H1 (cell line): ENCODE results near the gene EXOC6. TPM values are rescaled to one million over a fixed set of nuclear protein-coding genes. Genes with fewer than 3 reads are reported as not detected.

ENCODE experiments used
- CTCF ChIA-PET: fragments of 300-600 bp; sonication (Branson Sonifier 250); formaldehyde crosslinking; loops from one replicate; lab custom pipeline; 2021; ENCODE audit not compliant: partially characterized antibody; lab: Charles Lee
- POLR2A ChIA-PET: fragments of 300-600 bp; sonication (Branson Sonifier 250); formaldehyde crosslinking; loops from one replicate; lab custom pipeline; 2021; ENCODE audit warnings: inconsistent platforms; ENCODE audit not compliant: partially characterized antibody; lab: Charles Lee
- DNase-seq, 2 experiments: peaks; one replicate each; pipeline versions ENCODE4 v3.0.0 to v3.0.0-alpha.2; 2010 to 2022; ENCODE audit warnings: low spot score in 2 of 2, low read depth in 1 of 2, mixed read lengths in 1 of 2
- FAIRE-seq: peaks from 2 replicates; lab custom pipeline; 2011; peaks lifted over from hg19 to GRCh38; lab: Jason Lieb, UNC
- H2AFZ ChIP-seq: 2 replicates; pipeline ENCODE4 v1.8.1; 2012; ENCODE audit warnings: low read length, inconsistent platforms
- H2AK5ac ChIP-seq: 2 replicates; pipeline ENCODE4 v1.6.1; 2013; ENCODE audit warnings: low read depth, low read length
- H2BK120ac ChIP-seq: replicated peaks from 2 replicates; pipeline ENCODE3; 2013; ENCODE audit warnings: low read depth, low read length, inconsistent platforms
- H2BK12ac ChIP-seq: 2 replicates; pipeline ENCODE4 v1.6.1; 2013; ENCODE audit warnings: low read depth, low read length
- H2BK15ac ChIP-seq: 2 replicates; pipeline ENCODE4 v1.6.1; 2013; ENCODE audit warnings: low read length
- H2BK20ac ChIP-seq: 2 replicates; pipeline ENCODE4 v1.6.1; 2013; ENCODE audit warnings: low read length
- H2BK5ac ChIP-seq: 2 replicates; pipeline ENCODE4 v1.6.1; 2013; ENCODE audit warnings: low read depth, low read length
- H3K14ac ChIP-seq: 2 replicates; pipeline ENCODE4 v1.6.1; 2013; ENCODE audit warnings: inconsistent platforms; ENCODE audit not compliant: insufficient read length
- H3K18ac ChIP-seq: 2 replicates; pipeline ENCODE4 v1.6.1; 2013; ENCODE audit warnings: low read length; ENCODE audit errors: extremely low read depth
- H3K23ac ChIP-seq: 2 replicates; pipeline ENCODE4 v1.6.1; 2013; ENCODE audit warnings: inconsistent platforms; ENCODE audit not compliant: insufficient read length
- H3K23me2 ChIP-seq: 2 replicates; pipeline ENCODE4 v1.6.1; 2013; ENCODE audit warnings: low read depth, low read length
- H3K27ac ChIP-seq: 2 replicates; pipeline ENCODE4 v1.6.1; 2011; ENCODE audit warnings: low read depth, low read length, inconsistent platforms
- H3K27me3 ChIP-seq, 4 experiments: replicated peaks in 1 of 4; 1 replicate in 1 of 4; 2 replicates in 3 of 4; pipeline versions ENCODE4 v1.6.1 to v1.8.1; 2011 to 2013; ENCODE audit warnings: low read length in 3 of 4, mild to moderate bottlenecking in 3 of 4, inconsistent platforms in 2 of 4, mixed read lengths in 2 of 4, moderate library complexity in 1 of 4; ENCODE audit not compliant: control insufficient read depth in 3 of 4, insufficient read depth in 3 of 4; ENCODE audit errors: extremely low read depth in 1 of 4
- H3K36me3 ChIP-seq, 4 experiments: 2 replicates each; pipeline versions ENCODE4 v1.6.1 to v1.8.1; 2011 to 2013; ENCODE audit warnings: mild to moderate bottlenecking in 4 of 4, low read length in 3 of 4, moderate library complexity in 2 of 4, control low read depth in 1 of 4, inconsistent platforms in 1 of 4; ENCODE audit not compliant: insufficient read depth in 4 of 4, control insufficient read depth in 2 of 4
- H3K4ac ChIP-seq: replicated peaks from 2 replicates; pipeline ENCODE3; 2013; ENCODE audit warnings: low read length, low read depth, mixed read lengths, inconsistent platforms; ENCODE audit not compliant: insufficient read length
- H3K4me1 ChIP-seq, 4 experiments: replicated peaks in 1 of 4; 1 replicate in 1 of 4; 2 replicates in 3 of 4; pipeline versions ENCODE4 v1.6.1 to v1.8.1; 2011 to 2013; ENCODE audit warnings: low read length in 3 of 4, inconsistent platforms in 2 of 4, mixed read lengths in 1 of 4; ENCODE audit not compliant: insufficient read depth in 4 of 4, control insufficient read depth in 3 of 4
- H3K4me2 ChIP-seq, 2 experiments: 2 replicates each; pipeline versions ENCODE4 v1.6.1 to v1.8.1; 2011 to 2013; ENCODE audit warnings: low read depth in 2 of 2, low read length in 2 of 2, control low read depth in 1 of 2, inconsistent platforms in 1 of 2, mild to moderate bottlenecking in 1 of 2; ENCODE audit not compliant: insufficient read depth in 1 of 2
- H3K4me3 ChIP-seq, 4 experiments: fragments of 200-600, 300-600 bp in 1 of 4; sonication (generic), shearing (Covaris generic), sonication (Bioruptor Twin) in 1 of 4; 2 replicates each; pipeline versions ENCODE4 v1.5.1 to v1.8.1; 2011 to 2016; ENCODE audit warnings: low read length in 4 of 4, low read depth in 3 of 4, control low read depth in 2 of 4, inconsistent platforms in 2 of 4, mild to moderate bottlenecking in 2 of 4, mixed read lengths in 1 of 4, moderate library complexity in 1 of 4; ENCODE audit not compliant: insufficient read depth in 2 of 4; ENCODE audit errors: extremely low read depth in 1 of 4
- H3K56ac ChIP-seq: replicated peaks from 2 replicates; pipeline ENCODE3; 2013; ENCODE audit warnings: low read depth, mild to moderate bottlenecking, mixed read lengths, low read length, inconsistent platforms; ENCODE audit not compliant: insufficient read length
- H3K79me1 ChIP-seq: 2 replicates; pipeline ENCODE4 v1.6.1; 2013; ENCODE audit warnings: low read depth, low read length, control low read depth
- H3K79me2 ChIP-seq, 2 experiments: 2 replicates each; pipeline versions ENCODE4 v1.6.1 to v1.8.1; 2012 to 2013; ENCODE audit warnings: low read length in 2 of 2, mild to moderate bottlenecking in 2 of 2, inconsistent platforms in 1 of 2; ENCODE audit not compliant: insufficient read depth in 2 of 2, control insufficient read depth in 1 of 2
- H3K9ac ChIP-seq, 4 experiments: replicated peaks in 1 of 4; 1 replicate in 1 of 4; 2 replicates in 3 of 4; pipeline versions ENCODE4 v1.6.1 to v1.8.1; 2011 to 2013; ENCODE audit warnings: low read depth in 3 of 4, low read length in 3 of 4, control low read depth in 2 of 4, mild to moderate bottlenecking in 2 of 4, moderate library complexity in 2 of 4, inconsistent platforms in 1 of 4; ENCODE audit errors: extremely low read depth in 1 of 4
- H3K9me3 ChIP-seq, 2 experiments: 2 replicates each; pipeline versions ENCODE4 v1.6.1 to v1.8.1; 2012 to 2013; ENCODE audit warnings: mild to moderate bottlenecking in 2 of 2, moderate library complexity in 2 of 2, control low read depth in 1 of 2, inconsistent platforms in 1 of 2, low read depth in 1 of 2, low read length in 1 of 2, mixed read lengths in 1 of 2; ENCODE audit not compliant: insufficient read depth in 2 of 2
- H4K20me1 ChIP-seq, 2 experiments: replicated peaks in 1 of 2; 2 replicates each; pipeline versions ENCODE3 to v1.8.1; 2011 to 2013; ENCODE audit warnings: inconsistent platforms in 2 of 2, low read length in 2 of 2, mild to moderate bottlenecking in 1 of 2; ENCODE audit not compliant: insufficient read depth in 2 of 2, control insufficient read depth in 1 of 2
- H4K5ac ChIP-seq: 2 replicates; pipeline ENCODE4 v1.6.1; 2013; ENCODE audit warnings: low read length, low read depth, mixed read lengths, inconsistent platforms; ENCODE audit not compliant: insufficient read length
- H4K8ac ChIP-seq: 2 replicates; pipeline ENCODE4 v1.8.0; 2013; ENCODE audit warnings: mild to moderate bottlenecking, moderate library complexity, low read length, inconsistent platforms; ENCODE audit not compliant: insufficient read depth; ENCODE audit errors: extremely low read depth
- H4K91ac ChIP-seq: replicated peaks from 2 replicates; pipeline ENCODE3; 2013; ENCODE audit warnings: low read length, mixed read lengths, inconsistent platforms; ENCODE audit not compliant: insufficient read length
- BACH1 ChIP-seq: IDR thresholded peaks from 2 replicates; pipeline ENCODE4 v1.6.1; 2012; ENCODE audit warnings: low read length, improper control_type of control experiment
- CBX5 ChIP-seq: fragments of 300-800, 300-1000 bp; sonication (generic); IDR thresholded peaks from 2 replicates; pipeline ENCODE4 v1.7.1; 2016; ENCODE audit warnings: antibody characterized with exemption, low read length, low read depth
- CTCF ChIP-seq, 3 experiments: IDR thresholded peaks; 1 replicate in 2 of 3; 2 replicates in 1 of 3; pipeline versions ENCODE4 v1.5.1 to v1.6.1; 2011; ENCODE audit warnings: low read length in 3 of 3, mild to moderate bottlenecking in 3 of 3, inconsistent platforms in 2 of 3, low read depth in 1 of 3, moderate library complexity in 1 of 3; ENCODE audit not compliant: insufficient read depth in 1 of 3; ENCODE audit errors: control extremely low read depth in 1 of 3
- GABPA ChIP-seq: IDR thresholded peaks from 2 replicates; pipeline ENCODE4 v1.6.1; 2011; ENCODE audit warnings: mild to moderate bottlenecking, low read length, moderate library complexity, borderline replicate concordance; ENCODE audit not compliant: insufficient read depth
- RAD21 ChIP-seq, 2 experiments: IDR thresholded peaks in 1 of 2; conservative IDR thresholded peaks in 1 of 2; 2 replicates each; pipeline ENCODE4 v1.6.1; 2011; ENCODE audit warnings: low read depth in 2 of 2, low read length in 2 of 2, improper control_type of control experiment in 1 of 2, inconsistent platforms in 1 of 2, mild to moderate bottlenecking in 1 of 2, moderate library complexity in 1 of 2
- TAF1 ChIP-seq: IDR thresholded peaks from 2 replicates; pipeline ENCODE4 v1.6.1; 2011; ENCODE audit warnings: mild to moderate bottlenecking, low read depth, low read length
- WGBS, 2 experiments: shearing (Covaris generic) in 1 of 2; methylation state at CpG; one replicate each; pipeline versions ENCODE4 v1.1.6 to v1.1.7; 2013 to 2015; ENCODE audit warnings: low lambda C conversion rate in 2 of 2, mixed read lengths in 2 of 2, inconsistent platforms in 1 of 2, low coverage in 1 of 2, missing lambda C conversion rate in 1 of 2; ENCODE audit not compliant: insufficient replicate concordance in 2 of 2, insufficient coverage in 1 of 2, insufficient read length in 1 of 2; ENCODE audit errors: extremely low coverage in 1 of 2, missing lambda C conversion rate in 1 of 2; 5-methylcytosine and 5-hydroxymethylcytosine counted together
- polyA plus RNA-seq, 7 experiments: library from polyadenylated mRNA; depleted of rRNA in 3 of 7; stranded (reverse) in 5 of 7; unstranded in 2 of 7; fragments of >200 nt in 5 of 7; fragments of 200-250 nt in 2 of 7; gene quantifications; 1 replicate in 5 of 7; 2 replicates in 1 of 7; 4 replicates in 1 of 7; pipeline versions ENCODE4 v1.2.1 to v1.2.3, GENCODE V29; 2011 to 2013; ENCODE audit warnings: missing spikeins in 2 of 7, mixed read lengths in 2 of 7
- total RNA-seq: library from RNA; stranded (reverse); fragmentation: NEBNext Ultra II Directional; extraction: Animal tissue kit (Norgen Biotek cat#: 25700); gene quantifications from 2 replicates; pipeline ENCODE4 v1.2.1, GENCODE V29; 2021
- TF ChIP-seq, protein P1 (sequence below): IDR thresholded peaks from 2 replicates; pipeline ENCODE4 v1.6.1; 2011; ENCODE audit warnings: low read depth, mild to moderate bottlenecking, low read length; ENCODE audit not compliant: insufficient read depth

EXOC6 gene
- total and polyA plus RNA-seq, 2 of the 8 experiments (the other 6 are each of a cell fraction or from before 2014, with no cell fraction given): 1.7 to 4.5 TPM

GRCh38 chr10:92914478-92915325 is 66.4 kb downstream of the EXOC6 start:
- H3K14ac ChIP-seq: no peak overlapping the region
- H3K4me1 ChIP-seq: peaks cover 0 to 17% (median 7%) of the 10 kb centered on the region in 4 experiments; a peak in 5 of 7 replicates
- H2BK20ac ChIP-seq: no peak overlapping the region
- no peak overlapping the region for H3K4me2 ChIP-seq
- no peaks in the 10 kb centered on the region for H3K36me3 ChIP-seq
- H2AFZ ChIP-seq: no peak overlapping the region
- no peaks in the 10 kb centered on the region for H3K9me3 ChIP-seq
- no peaks in the 10 kb centered on the region for H3K79me1 ChIP-seq
- no peak overlapping the region for H3K18ac ChIP-seq
- H3K79me2 ChIP-seq: no peaks in the 10 kb centered on the region
- no peak overlapping the region for H2BK5ac ChIP-seq
- POLR2A ChIA-PET: interaction anchor here (0.6 to 1.5 kb wide), 2 partner anchors 13 to 92 kb away, joined by 3 to 4 read pairs; no protein-coding TSS in a partner anchor
- no peak overlapping the region for H2BK12ac ChIP-seq
- H3K4me3 ChIP-seq: no peak overlapping the region
- H4K5ac ChIP-seq: no peak overlapping the region
- no peaks in the 10 kb centered on the region for H3K23me2 ChIP-seq
- FAIRE-seq: no peak
- H3K23ac ChIP-seq: no peak overlapping the region
- H3K56ac ChIP-seq: no peak overlapping the region
- no peak overlapping the region for H3K4ac ChIP-seq
- no peak overlapping the region for H2AK5ac ChIP-seq
- H2BK120ac ChIP-seq: no peak overlapping the region
- CTCF ChIA-PET: interaction anchor here (0.6 to 2.0 kb wide), 20 partner anchors 8 to 567 kb away, joined by 3 to 10 read pairs (median 3); partner anchors contain the start of gene MYOF
- H4K20me1 ChIP-seq: no peaks in the 10 kb centered on the region
- no peak overlapping the region for H3K9ac ChIP-seq
- H3K27ac ChIP-seq: no peak overlapping the region
- H4K91ac ChIP-seq: no peak overlapping the region
- peak in 1 of 2 experiments; percentile 73 for DNase-seq
- peak in 2 of 3 experiments; percentile 60 to 70; a peak in 3 of 4 replicates for TF ChIP-seq CTCF (IDR thresholded peaks at IDR 0.05; ENCODE audit: control extremely low read depth in 1 of 3, insufficient read depth in 1 of 3, low read depth in 1 of 3, low read length in 3 of 3)
- TF ChIP-seq, protein P1, sequence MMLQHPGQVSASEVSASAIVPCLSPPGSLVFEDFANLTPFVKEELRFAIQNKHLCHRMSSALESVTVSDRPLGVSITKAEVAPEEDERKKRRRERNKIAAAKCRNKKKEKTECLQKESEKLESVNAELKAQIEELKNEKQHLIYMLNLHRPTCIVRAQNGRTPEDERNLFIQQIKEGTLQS: no peak
- TF ChIP-seq TAF1: no peak
- peak; percentile 51 to 59 for TF ChIP-seq RAD21 (IDR thresholded peaks at IDR 0.05 in 1 of 2, conservative IDR thresholded peaks at IDR 0.05 in 1 of 2; ENCODE audit: low read depth in 2 of 2, low read length in 2 of 2)
- TF ChIP-seq BACH1: no peak
- no peak for TF ChIP-seq CBX5
- no peak for TF ChIP-seq GABPA
- WGBS, 2 experiments: 72% methylated on average over 4 of the region's 4 CpGs; no CpG with 5 or more reads in 1 of the 2 experiments
- H3K27me3 ChIP-seq: no peaks in the 10 kb centered on the region
- H4K8ac ChIP-seq: no peak overlapping the region
- H2BK15ac ChIP-seq: no peak overlapping the region
